ENCODE data around the gene PKMYT1.

- no peak for TF ChIP-seq EP300 (conservative IDR thresholded peaks at IDR 0.05; ENCODE audit: poor library complexity, severe bottlenecking)
- TF ChIP-seq, protein P1, sequence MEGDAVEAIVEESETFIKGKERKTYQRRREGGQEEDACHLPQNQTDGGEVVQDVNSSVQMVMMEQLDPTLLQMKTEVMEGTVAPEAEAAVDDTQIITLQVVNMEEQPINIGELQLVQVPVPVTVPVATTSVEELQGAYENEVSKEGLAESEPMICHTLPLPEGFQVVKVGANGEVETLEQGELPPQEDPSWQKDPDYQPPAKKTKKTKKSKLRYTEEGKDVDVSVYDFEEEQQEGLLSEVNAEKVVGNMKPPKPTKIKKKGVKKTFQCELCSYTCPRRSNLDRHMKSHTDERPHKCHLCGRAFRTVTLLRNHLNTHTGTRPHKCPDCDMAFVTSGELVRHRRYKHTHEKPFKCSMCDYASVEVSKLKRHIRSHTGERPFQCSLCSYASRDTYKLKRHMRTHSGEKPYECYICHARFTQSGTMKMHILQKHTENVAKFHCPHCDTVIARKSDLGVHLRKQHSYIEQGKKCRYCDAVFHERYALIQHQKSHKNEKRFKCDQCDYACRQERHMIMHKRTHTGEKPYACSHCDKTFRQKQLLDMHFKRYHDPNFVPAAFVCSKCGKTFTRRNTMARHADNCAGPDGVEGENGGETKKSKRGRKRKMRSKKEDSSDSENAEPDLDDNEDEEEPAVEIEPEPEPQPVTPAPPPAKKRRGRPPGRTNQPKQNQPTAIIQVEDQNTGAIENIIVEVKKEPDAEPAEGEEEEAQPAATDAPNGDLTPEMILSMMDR (IDR thresholded peaks at IDR 0.05; ENCODE audit: poor library complexity, severe bottlenecking) = no peak
- no peak for TF ChIP-seq EZH2 (IDR thresholded peaks at IDR 0.05; ENCODE audit: borderline replicate concordance, insufficient read depth, low read length, poor library complexity, severe bottlenecking)
- TF ChIP-seq SMC3 (conservative IDR thresholded peaks at IDR 0.05; ENCODE audit: poor library complexity) = no peak
These were observed 7.2 kb downstream of the PKMYT1 start for GRCh38 chr16:2973093-2973492.
